Midbrain (tissue), 1 donor: ENCODE data around the gene CSHL1.
"Not testable (repeated sequence)": the region's sequence is repeated elsewhere in the genome, so short reads cannot be mapped to it uniquely, and the experiment has no call there.

Experiments
- DNase-seq: peaks from one replicate; lab custom pipeline; 2025; lab: John Stamatoyannopoulos, UW

CSHL1 gene

DNA sequence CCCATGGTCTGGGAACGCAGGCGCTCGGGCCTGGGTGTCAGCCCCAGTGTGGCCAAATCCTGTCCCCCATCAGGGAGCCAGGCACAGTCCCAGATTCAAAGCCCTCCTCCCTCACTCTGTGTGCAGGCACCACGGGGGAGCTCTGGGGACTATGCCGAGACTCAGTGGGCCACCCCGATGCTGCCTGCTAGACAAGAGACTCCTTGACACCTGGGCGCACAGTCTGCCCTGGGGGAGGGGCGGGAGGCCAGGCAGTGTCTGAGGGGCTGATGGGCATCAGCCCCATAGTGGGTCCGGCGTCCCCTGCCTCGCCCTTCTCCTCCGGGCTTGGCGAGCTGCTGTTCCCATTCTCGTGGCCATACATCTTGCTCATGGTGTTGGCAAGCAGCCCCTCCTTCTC lies 29.5 kb upstream of the CSHL1 start:
- no peak for DNase-seq

DNA sequence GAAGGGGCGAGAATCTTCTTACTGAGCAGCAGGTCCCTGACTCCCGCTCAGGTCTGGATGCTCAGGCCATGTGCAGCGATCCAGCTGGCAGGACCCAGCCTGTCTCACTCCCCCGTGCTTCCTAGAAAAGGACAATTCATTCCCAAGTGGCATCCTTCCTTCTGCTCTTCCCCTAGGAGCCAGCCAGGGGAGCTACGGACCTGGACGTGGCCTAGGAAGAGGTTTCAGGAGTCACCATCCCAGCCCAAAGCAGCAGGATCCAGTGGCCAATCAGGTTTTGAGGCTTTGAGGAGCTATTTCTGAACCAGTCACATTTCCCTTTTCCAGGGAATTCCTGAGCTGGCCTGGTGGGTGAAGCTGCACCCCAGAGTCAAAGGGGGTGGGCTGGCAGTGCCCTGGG lies 28.8 kb upstream of the CSHL1 start:
- no peak for DNase-seq

DNA sequence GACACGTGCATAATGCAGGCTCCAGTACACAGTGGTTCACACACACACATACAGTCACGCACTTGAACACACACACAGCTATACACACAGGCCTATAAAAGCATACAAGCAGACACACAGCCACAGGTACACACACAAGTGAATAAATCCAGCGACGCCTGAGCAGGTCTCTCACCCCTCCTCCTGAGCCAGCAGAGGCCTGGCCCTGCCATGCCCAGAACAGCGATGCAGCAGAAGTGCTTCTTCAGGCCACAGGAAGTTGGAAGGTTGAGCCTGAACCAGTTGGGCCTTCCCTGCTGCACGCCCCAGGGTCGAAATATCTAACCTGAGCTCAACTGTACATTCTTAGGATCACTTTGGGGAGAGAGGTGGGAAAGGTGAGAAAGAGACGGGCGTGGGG lies 28.3 kb upstream of the CSHL1 start:
- DNase-seq = no peak

DNA sequence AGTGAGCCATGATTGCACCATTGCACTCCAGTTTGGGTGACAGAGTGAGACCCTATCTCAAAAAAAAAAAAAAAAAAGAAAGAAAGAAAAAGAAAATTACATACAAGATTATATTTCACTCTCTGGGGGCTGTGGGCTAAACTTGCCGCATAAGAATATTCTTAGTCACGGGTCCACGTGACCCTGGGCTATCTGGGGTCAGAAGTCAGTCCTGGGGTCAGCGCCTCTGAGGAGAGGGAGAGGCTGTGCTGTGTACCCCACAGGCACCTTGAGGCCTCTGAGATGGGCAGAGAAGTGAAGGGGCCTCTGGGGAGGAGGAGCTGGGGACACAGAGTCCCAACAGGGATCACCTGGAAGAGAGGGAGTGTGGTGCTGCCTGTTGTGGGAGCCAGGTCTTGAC lies 26.9 kb upstream of the CSHL1 start:
- DNase-seq = no peak

GRCh38 chr17:63937319-63937718 lies 26.3 kb upstream of the CSHL1 start:
- DNase-seq = no peak

DNA sequence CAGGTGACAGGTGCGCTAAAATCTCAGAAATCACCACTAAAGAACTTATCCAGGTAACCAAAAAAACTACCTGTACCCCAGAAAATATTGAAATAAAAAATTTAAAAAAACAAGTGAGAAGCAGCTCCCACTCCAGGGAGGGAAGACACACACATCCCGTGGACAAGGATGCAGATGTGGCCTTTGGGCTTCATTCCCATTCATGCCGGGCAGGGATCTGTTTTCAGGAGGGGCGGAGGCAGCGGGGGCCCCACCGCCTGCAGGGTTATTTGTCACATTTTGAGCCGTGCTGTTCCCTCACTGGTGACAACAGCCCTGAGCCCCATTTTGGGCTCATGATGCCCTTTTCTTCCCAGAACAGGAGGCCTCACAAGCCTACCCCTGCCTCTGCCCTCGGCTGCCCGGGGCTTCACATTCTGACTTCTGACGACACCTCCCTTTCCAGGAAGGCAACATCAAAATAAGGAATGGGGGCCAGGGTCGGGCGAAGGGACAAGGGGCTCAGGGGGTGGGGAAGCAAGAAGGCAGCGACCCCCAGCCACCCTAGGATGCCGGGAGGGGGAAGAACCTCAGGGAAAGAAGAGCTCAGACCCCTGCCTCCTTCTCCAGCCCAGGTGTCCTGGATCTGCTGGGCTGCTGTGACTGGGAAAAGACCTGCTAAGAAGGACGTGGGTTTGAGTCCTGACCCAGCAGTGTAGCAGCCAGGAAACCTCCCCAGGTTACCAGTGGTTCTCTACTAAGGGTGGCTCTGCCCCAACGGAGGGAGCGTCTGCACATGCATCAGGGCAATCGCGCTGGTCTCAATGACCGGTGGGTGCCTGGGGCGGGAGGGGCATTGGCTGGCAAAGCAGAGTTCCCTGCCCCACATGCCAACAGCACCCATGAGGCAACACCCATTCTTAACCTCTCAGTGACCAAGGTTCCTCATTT lies 23.4 kb upstream of the CSHL1 start:
- no peak for DNase-seq

DNA sequence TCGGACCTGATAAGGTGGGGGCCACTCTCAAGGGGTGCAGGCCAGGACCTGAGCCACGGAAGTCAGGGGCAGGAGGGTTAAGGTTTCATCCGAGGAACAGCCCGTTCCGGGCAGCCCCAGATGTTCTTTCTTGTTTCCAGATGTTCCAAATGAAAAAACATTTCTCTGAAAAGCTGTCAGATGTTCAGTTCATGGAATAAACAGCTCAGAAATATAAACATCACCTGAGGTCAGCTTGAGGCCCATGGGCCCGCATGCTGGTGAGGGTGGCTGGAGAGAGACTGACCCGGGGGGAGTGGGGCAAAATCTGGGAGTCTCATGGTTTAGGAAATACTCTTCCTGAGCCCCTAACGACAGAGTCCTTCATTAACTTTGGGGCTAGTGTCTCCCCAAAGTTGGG lies 22.5 kb upstream of the CSHL1 start:
- DNase-seq = no peak

DNA sequence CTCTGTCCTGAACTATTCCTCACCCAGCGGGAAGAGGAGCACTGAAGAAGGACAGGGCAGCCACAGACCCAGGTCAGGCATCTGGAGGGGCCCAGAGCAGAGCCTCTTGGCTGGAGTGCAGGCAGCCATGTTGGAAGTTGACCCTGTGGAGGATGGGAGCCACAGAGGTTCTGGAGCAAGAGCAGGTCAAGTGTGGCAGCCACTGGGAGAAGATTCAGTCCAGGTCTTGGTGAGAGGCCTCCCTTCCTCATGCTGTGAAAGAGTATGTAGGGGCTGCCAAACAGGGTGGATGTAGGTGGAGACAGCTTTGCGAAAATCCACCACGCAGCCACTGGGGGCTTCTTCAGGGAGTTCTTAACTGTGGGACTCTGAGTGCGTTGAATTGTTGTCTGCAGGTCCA lies 21.7 kb upstream of the CSHL1 start:
- DNase-seq = no peak

- DNase-seq = no peak
These were observed 21.0 kb upstream of the CSHL1 start, which contains the start of gene CD79B for GRCh38 chr17:63931981-63932561. Gene CD79B (minus strand): TSS chr17:63932331. CDS start chr17:63932261, 70 bp downstream.

DNA sequence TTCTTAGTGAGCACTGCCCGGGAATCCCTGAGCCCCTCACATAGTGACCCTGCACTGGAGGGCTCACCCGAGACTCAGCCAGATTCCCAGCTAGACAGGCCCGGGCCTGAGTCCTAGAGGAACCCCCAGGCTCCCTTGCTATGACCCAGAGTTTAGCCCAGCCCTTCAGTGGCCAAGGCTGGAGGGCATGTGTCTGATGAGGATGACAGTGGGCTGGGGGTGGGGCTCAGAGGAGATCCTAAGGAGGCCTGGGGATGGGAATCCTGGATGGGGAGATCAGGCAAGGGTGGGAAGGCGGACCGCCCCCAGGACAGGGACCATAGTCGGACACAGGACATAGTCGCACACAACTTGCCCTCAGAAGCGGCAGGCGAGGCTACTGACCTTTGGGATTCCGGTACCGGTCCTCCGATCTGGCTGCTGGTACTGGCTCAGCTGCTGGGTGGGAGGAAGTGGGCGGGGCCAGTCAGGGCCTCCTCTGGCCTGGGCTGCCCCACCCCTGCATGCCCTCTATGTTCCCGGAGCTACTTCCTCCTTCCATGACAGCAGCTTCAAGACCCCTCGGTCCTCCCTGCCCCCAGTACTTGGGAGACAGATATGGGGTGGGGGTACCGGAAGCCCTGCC lies 20.0 kb upstream of the CSHL1 start:
- DNase-seq = no peak

GRCh38 chr17:63929860-63930766 lies 19.1 kb upstream of the CSHL1 start:
- DNase-seq = no peak

- no peak for DNase-seq
These were observed 18.1 kb upstream of the CSHL1 start for GRCh38 chr17:63928966-63929695.

DNA sequence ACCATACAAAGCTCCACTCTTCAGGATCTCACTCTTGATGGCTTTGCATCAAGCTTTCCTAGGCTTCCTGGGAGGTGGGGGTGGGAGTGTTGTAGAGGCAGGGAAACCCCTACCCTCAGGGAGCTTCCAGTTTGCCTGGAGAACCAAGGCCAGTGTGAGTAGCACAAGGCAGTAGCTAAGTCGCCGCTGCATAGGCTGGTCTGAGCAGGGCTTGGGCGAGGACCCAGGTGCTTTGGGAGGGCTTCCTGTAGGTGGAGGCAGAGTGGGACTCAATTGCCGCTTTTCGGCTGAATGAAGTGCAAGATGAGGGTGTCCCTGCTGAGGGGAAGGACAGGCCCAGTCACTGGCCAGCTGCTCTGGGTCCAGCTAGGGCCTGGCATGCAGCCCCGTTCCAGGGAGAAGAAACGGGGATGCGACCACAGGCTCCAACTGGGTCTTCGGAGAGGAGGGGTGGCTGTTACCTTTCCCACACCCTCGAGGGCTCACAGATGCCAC lies 17.2 kb upstream of the CSHL1 start:
- DNase-seq = no peak

DNA sequence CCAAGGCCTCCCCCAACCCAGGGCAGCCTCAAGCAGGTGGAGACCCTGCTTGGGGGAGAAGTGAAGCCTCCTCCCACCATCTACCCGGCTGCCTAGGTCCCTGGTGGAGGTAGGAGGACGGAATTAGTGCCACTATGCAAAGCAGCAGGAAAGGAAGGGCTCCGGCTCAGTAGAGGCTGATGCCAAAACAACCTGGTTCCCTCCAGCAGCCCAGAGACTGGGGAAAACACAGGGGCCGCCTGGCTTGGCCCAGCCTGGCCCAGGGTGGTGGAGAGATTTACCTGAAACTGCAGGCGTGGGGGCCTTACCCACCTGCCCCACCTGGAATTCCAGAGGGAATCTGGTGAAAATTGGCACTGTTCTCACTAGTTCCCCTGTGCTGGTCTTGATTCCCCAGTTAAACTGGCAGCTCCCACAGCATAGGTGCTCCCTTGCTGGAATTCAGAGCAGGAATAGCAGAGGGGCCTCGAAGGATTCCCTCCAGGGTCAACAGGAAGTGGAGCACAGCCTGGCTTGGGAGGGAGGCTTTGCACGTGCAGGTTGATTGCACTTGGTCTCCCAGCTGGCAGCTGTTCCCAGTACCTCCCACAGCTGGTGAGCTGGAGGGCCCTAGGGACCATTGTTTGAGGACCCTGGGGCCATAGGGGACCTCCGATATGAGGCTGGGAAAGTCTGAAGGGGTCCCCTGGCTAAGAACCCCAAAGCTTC lies 16.6 kb upstream of the CSHL1 start:
- DNase-seq = no peak

GRCh38 chr17:63926164-63926563 lies 15.1 kb upstream of the CSHL1 start:
- DNase-seq = no peak

DNA sequence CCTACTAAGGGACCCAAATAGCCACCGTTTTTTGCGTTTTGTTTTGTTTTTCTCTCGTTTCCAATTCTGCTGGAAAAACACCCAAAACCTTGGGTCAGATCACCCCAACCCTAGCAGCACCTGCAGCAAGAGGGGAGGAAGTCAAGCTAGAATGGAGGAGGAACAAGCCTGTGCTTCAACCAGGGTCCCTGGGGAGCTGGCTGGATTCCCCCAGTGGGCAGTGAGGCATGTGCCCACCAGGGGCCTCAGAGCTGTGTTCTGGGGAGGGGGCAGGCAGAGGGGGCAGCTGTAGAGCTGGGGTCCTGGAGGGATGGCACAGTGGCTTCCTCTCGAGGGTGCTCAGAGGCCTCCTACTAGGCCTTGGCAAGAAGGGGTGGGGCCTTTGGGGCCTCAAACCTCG lies 14.6 kb upstream of the CSHL1 start:
- DNase-seq = no peak

DNA sequence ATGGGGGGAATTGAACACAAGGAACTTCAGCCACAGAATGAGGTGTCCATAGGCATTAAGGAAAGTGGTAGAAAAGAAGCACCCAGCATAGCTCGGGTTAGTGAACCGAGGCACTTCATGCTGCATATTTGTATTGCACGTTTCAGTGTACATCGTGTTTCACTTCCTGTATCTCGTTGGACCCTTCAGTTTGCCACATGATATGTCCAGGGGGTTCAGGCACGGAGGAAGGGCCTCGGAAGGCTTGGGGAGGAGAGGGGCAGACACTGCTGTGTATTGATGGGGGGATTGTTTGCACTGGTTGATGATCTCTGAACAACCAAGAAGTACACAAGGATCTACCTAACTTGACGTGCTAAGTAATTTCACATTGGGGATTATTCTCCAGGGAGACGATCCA lies 11.3 kb upstream of the CSHL1 start:
- DNase-seq = not testable (repeated sequence)

- not testable (repeated sequence) for DNase-seq
These were observed 9.7 kb upstream of the CSHL1 start for GRCh38 chr17:63920779-63921178.

GRCh38 chr17:63920050-63920449 lies 9.0 kb upstream of the CSHL1 start:
- DNase-seq = not testable (repeated sequence)

GRCh38 chr17:63919311-63919723 lies 8.3 kb upstream of the CSHL1 start:
- DNase-seq = peak; percentile 27
